ENCODE results near the gene SUMO1. TPM values are rescaled to one million over a fixed set of nuclear protein-coding genes. Genes with fewer than 3 reads are reported as not detected.

The SUMO1 gene
- total and polyA plus RNA-seq, 2 of the 8 experiments (the other 6 are each of a cell fraction or from before 2014, with no cell fraction given) = 108 to 238 TPM

DNA sequence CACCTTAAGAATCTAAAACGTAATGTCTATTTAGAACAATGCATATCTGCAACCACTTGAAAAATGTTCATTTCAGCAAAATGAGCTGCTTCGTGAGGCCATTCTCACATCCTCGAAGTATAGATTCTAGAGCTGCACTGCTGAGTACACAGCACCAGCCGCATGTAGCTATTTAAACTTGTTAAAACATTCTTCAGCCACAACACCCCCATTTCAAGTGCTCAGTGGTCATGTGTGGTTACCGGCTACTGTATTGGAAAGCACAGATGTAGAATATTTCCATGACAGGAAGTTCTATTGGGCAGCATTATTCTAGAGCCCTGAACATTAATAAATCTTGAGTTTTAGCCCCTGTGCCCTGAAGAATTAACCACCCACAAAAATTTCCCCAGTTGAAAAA is 35.0 kb downstream of the SUMO1 start:
- Histone ChIP-seq H3K79me1 (ENCODE audit: low read depth, low read length) (peaks cover 4% of the 10 kb centered on the region; the same call in 1 of the 2 replicates), H2BK20ac (ENCODE audit: low read length) (no peak overlapping the region), H2BK5ac (ENCODE audit: low read depth, low read length) (no peak overlapping the region), H3K23ac (ENCODE audit: insufficient read length) (no peak overlapping the region), H3K4me2 (ENCODE audit: insufficient read depth in 1 of 2, low read depth in 2 of 2, low read length in 2 of 2) (no peak overlapping the region), H3K23me2 (ENCODE audit: low read depth, low read length) (no peaks in the 10 kb centered on the region), H2AK5ac (ENCODE audit: low read depth, low read length) (no peak overlapping the region), H3K36me3 (ENCODE audit: control insufficient read depth in 2 of 4, insufficient read depth in 4 of 4, low read length in 3 of 4) (peaks cover 0 to 36% (median 8%) of the 10 kb centered on the region in 4 experiments; a peak in 3 of 8 replicates), H3K14ac (ENCODE audit: insufficient read length) (no peak overlapping the region), H2BK12ac (ENCODE audit: low read depth, low read length) (no peak overlapping the region), H2BK15ac (ENCODE audit: low read length) (no peak overlapping the region), H3K9me3 (ENCODE audit: insufficient read depth in 2 of 2, low read depth in 1 of 2, low read length in 1 of 2) (no peaks in the 10 kb centered on the region), H3K9ac (replicated peaks in 1 of 4; ENCODE audit: extremely low read depth in 1 of 4, low read depth in 3 of 4, low read length in 3 of 4) (no peak overlapping the region), H3K18ac (ENCODE audit: extremely low read depth, low read length) (no peak overlapping the region), H2BK120ac (replicated peaks; ENCODE audit: low read depth, low read length) (no peak overlapping the region), H3K4ac (replicated peaks; ENCODE audit: insufficient read length, low read depth, low read length) (no peak overlapping the region), H3K27ac (ENCODE audit: low read depth, low read length) (no peak overlapping the region), H3K4me1 (replicated peaks in 1 of 4; ENCODE audit: control insufficient read depth in 3 of 4, insufficient read depth in 4 of 4, low read length in 3 of 4) (no peaks in the 10 kb centered on the region), H4K8ac (ENCODE audit: extremely low read depth, insufficient read depth, low read length) (no peak overlapping the region), H3K27me3 (replicated peaks in 1 of 4; ENCODE audit: control insufficient read depth in 3 of 4, extremely low read depth in 1 of 4, insufficient read depth in 3 of 4, low read length in 3 of 4) (no peaks in the 10 kb centered on the region), H3K79me2 (ENCODE audit: control insufficient read depth in 1 of 2, insufficient read depth in 2 of 2, low read length in 2 of 2) (no peaks in the 10 kb centered on the region), H2AFZ (ENCODE audit: low read length) (no peak overlapping the region), H4K91ac (replicated peaks; ENCODE audit: insufficient read length, low read length) (no peak overlapping the region), H4K20me1 (replicated peaks in 1 of 2; ENCODE audit: control insufficient read depth in 1 of 2, insufficient read depth in 2 of 2, low read length in 2 of 2) (no peaks in the 10 kb centered on the region), H3K56ac (replicated peaks; ENCODE audit: insufficient read length, low read depth, low read length) (no peak overlapping the region), H3K4me3 (ENCODE audit: extremely low read depth in 1 of 4, insufficient read depth in 2 of 4, low read depth in 3 of 4, low read length in 4 of 4) (no peak overlapping the region), H4K5ac (ENCODE audit: insufficient read length, low read depth, low read length) (no peak overlapping the region)
- WGBS, 2 experiments (ENCODE audit: extremely low coverage in 1 of 2, insufficient coverage in 1 of 2, insufficient read length in 1 of 2, insufficient replicate concordance in 2 of 2, low coverage in 1 of 2, low lambda C conversion rate in 2 of 2, missing lambda C conversion rate in 1 of 2) = 95% methylated on average over 5 of the region's 5 CpGs; no CpG with 5 or more reads in 1 of the 2 experiments
- TF ChIP-seq BCL11A (IDR thresholded peaks at IDR 0.05; ENCODE audit: low read depth in 2 of 2, low read length in 2 of 2) (no peak), NANOG (IDR thresholded peaks at IDR 0.05; ENCODE audit: insufficient read depth, low read depth, low read length, poor library complexity, severe bottlenecking) (no peak)
- TF ChIP-seq, protein P1, sequence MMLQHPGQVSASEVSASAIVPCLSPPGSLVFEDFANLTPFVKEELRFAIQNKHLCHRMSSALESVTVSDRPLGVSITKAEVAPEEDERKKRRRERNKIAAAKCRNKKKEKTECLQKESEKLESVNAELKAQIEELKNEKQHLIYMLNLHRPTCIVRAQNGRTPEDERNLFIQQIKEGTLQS (IDR thresholded peaks at IDR 0.05; ENCODE audit: insufficient read depth, low read depth, low read length) = no peak
- DNase-seq (ENCODE audit: low read depth in 1 of 2, low spot score in 2 of 2) = no peak
- FAIRE-seq = no peak
- POLR2A ChIA-PET (ENCODE audit: partially characterized antibody) = interaction anchor here (0.7 to 1.2 kb wide), 4 partner anchors 9 to 30 kb away, joined by 3 to 7 read pairs (median 4); no protein-coding TSS in a partner anchor
- CTCF ChIA-PET (ENCODE audit: partially characterized antibody) = interaction anchor here (1.0 to 1.8 kb wide), 3 partner anchors 8 to 24 kb away, joined by 3 to 6 read pairs (median 5); no protein-coding TSS in a partner anchor
